SK-N-MC (cell line): Measurements from ENCODE around the gene PDK1.

Experiments used
- EZH2 ChIP-seq: fragments of 200-600 bp; sonication (generic); IDR thresholded peaks from one replicate; pipeline ENCODE4 v1.6.1; 2017; ENCODE audit warnings: antibody characterized with exemption
- POLR2AphosphoS5 ChIP-seq: IDR thresholded peaks from 2 replicates; pipeline ENCODE4 v1.6.1; 2012; ENCODE audit warnings: mild to moderate bottlenecking, low read depth, low read length, borderline replicate concordance

- TF ChIP-seq EZH2 (no peak), POLR2AphosphoS5 (no peak)
These were observed 5.5 kb upstream of the PDK1 start for GRCh38 chr2:172550419-172550818.
